ENCODE data around the gene CKM. TPM values are rescaled to one million over a fixed set of nuclear protein-coding genes. Genes with fewer than 3 reads are reported as not detected.
A peak's percentile ranks its signal among the peaks of the same experiment; 100 is the strongest.

The CKM gene
- not detected for total RNA-seq

DNA sequence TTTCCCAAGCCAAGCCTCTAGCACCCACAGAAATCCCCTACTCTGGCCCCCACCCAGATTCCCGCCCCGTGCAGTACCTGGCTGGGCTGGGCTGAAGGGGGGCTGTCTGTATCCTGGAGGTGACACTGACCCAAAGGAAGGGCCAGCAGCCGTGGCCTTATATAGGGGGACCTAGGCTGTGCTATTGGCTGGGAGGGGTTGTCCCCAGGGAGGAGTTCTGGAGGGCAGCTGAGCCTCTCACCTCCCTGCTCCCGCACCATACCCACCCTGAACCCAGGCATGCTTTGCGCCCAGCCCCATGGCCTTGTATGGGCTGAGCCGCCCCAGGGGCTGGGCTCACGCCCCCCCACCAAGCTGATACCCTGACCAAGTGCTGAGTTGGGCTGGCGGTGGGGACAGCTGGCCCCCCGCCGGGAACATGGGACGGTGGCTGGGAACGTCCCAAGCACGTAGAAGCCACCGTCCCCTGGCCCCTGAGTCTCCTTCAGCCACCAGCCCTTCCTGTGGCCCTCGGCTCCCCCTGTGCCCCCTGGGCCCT is at the start of gene CKM:
Gene CKM, minus strand, starts transcription at position 132 of the 538 bp plus-strand sequence. CDS start 3,162 bp downstream, outside the sequence.
- no peak within 1 kb of the TSS for H3K4me3 Mint-ChIP-seq

GRCh38 chr19:45370410-45371204 is 47.9 kb upstream of the CKM start, which contains the start of gene ERCC2:
Gene ERCC2 (minus strand): TSS chr19:45370573. CDS start chr19:45370540, 33 bp downstream.
- H3K36me3 Mint-ChIP-seq = no peaks in the 10 kb centered on the region
- intact Hi-C loops (cut with micrococcal nuclease) = loop anchor here (1.0 kb wide), 2 partner anchors 35 to 192 kb away; partner anchors contain the start of genes BLOC1S3, PPP1R13L and TRAPPC6A
- ChIA-PET CTCF (interaction anchor here (0.6 to 1.0 kb wide), 5 partner anchors 11 to 115 kb away, joined by 3 to 5 read pairs (median 4); no protein-coding TSS in a partner anchor), POLR2A (interaction anchor here (0.5 kb wide), 1 partner anchor 31 kb away, joined by 3 read pairs; no protein-coding TSS in a partner anchor)
- H3K4me3 Mint-ChIP-seq = peak within 1 kb of the TSS; percentile 85
- H3K27me3 Mint-ChIP-seq = peaks cover 2% of the 10 kb centered on the region
- peaks cover 8% of the 10 kb centered on the region for H3K4me1 Mint-ChIP-seq (ENCODE audit: low read depth)
- H3K27ac Mint-ChIP-seq = peak within 1 kb of the TSS; percentile 96
- DNase-seq = peak; percentile 100
- H3K9me3 Mint-ChIP-seq = no peaks in the 10 kb centered on the region

More for the DNA sequence above, at the start of gene CKM:
- POLR2A ChIA-PET = no interaction called here
- intact Hi-C loops (cut with micrococcal nuclease) = no loop called here
- H3K36me3 Mint-ChIP-seq = no peaks in the 10 kb centered on the region
- H3K27ac Mint-ChIP-seq = no peak within 1 kb of the TSS
- peaks cover 34% of the 10 kb centered on the region for H3K27me3 Mint-ChIP-seq
- no peak for DNase-seq
- H3K9me3 Mint-ChIP-seq = no peaks in the 10 kb centered on the region
- no peaks in the 10 kb centered on the region for H3K4me1 Mint-ChIP-seq (ENCODE audit: low read depth)
- CTCF ChIA-PET = no interaction called here

GRCh38 chr19:45368737-45369340 is 46.2 kb upstream of the CKM start:
- intact Hi-C loops (cut with micrococcal nuclease) = no loop called here
- Mint-ChIP-seq H3K36me3 (no peaks in the 10 kb centered on the region), H3K9me3 (no peaks in the 10 kb centered on the region), H3K27me3 (no peaks in the 10 kb centered on the region), H3K27ac (no peak overlapping the region), H3K4me1 (ENCODE audit: low read depth) (peaks cover 8% of the 10 kb centered on the region), H3K4me3 (peak overlapping the region; percentile 33)
- CTCF ChIA-PET = interaction anchor here (1.1 kb wide), 1 partner anchor 110 kb away, joined by 3 read pairs; no protein-coding TSS in a partner anchor
- no peak for DNase-seq
- POLR2A ChIA-PET = no interaction called here

GRCh38 chr19:45368127-45368526 is 45.5 kb upstream of the CKM start:
- intact Hi-C loops (cut with micrococcal nuclease) = no loop called here
- POLR2A ChIA-PET = no interaction called here
- no peak overlapping the region for H3K4me3 Mint-ChIP-seq

GRCh38 chr19:45364696-45365095 is 42.0 kb upstream of the CKM start:
- Mint-ChIP-seq H3K4me1 (ENCODE audit: low read depth) (peaks cover 8% of the 10 kb centered on the region), H3K36me3 (peaks cover 7% of the 10 kb centered on the region), H3K27ac (no peak overlapping the region), H3K4me3 (no peak overlapping the region), H3K27me3 (no peaks in the 10 kb centered on the region), H3K9me3 (no peaks in the 10 kb centered on the region)
- CTCF ChIA-PET = no interaction called here
- DNase-seq = no peak
- POLR2A ChIA-PET = no interaction called here
- intact Hi-C loops (cut with micrococcal nuclease) = no loop called here

More at GRCh38 chr19:45368127-45368526, 45.5 kb upstream of the CKM start:
- CTCF ChIA-PET = interaction anchor here (1.1 kb wide), 1 partner anchor 110 kb away, joined by 3 read pairs; no protein-coding TSS in a partner anchor
- no peak for DNase-seq
- Mint-ChIP-seq H3K9me3 (no peaks in the 10 kb centered on the region), H3K4me1 (ENCODE audit: low read depth) (peaks cover 8% of the 10 kb centered on the region), H3K27ac (no peak overlapping the region), H3K36me3 (no peaks in the 10 kb centered on the region), H3K27me3 (no peaks in the 10 kb centered on the region)

DNA sequence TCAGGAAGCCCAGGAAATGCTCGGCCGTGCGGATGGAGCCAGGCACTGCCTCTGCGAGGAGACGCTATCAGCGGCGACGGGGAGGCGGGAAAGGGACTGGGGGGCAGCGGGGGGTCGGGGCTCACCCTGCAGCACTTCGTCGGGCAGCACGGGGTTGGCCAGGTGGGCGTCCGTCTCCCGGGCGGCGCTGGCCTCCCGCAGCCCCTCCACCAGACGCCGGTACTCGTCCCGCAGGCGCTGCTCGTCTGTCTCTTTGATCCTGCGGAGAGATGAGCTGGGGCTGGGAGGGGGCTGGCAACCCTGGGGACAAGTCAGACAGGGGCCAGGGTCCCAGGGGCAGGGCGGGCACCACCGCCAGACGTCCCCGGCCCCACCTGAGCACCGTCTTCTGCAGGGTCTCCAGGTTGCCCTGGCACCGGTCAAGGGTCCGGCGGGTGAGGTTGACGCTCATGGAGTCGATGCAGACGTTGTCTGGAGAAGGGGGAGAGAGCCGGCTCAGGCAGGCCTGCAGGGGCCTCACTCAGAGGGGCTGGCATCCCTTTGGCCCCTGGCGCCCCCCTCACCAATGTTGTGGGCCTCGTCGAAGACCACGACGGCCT is 41.3 kb upstream of the CKM start:
- intact Hi-C loops (cut with micrococcal nuclease) = no loop called here
- H3K4me3 Mint-ChIP-seq = no peak overlapping the region
- CTCF ChIA-PET = no interaction called here
- H3K4me1 Mint-ChIP-seq (ENCODE audit: low read depth) = peaks cover 5% of the 10 kb centered on the region
- no peaks in the 10 kb centered on the region for H3K27me3 Mint-ChIP-seq
- no peak overlapping the region for H3K27ac Mint-ChIP-seq
- DNase-seq = no peak
- H3K36me3 Mint-ChIP-seq = peaks cover 7% of the 10 kb centered on the region
- no peaks in the 10 kb centered on the region for H3K9me3 Mint-ChIP-seq
- POLR2A ChIA-PET = no interaction called here

GRCh38 chr19:45362291-45362690 is 39.6 kb upstream of the CKM start:
- Mint-ChIP-seq H3K4me1 (ENCODE audit: low read depth) (no peaks in the 10 kb centered on the region), H3K27me3 (no peaks in the 10 kb centered on the region), H3K9me3 (no peaks in the 10 kb centered on the region), H3K36me3 (peaks cover 7% of the 10 kb centered on the region), H3K4me3 (no peak overlapping the region), H3K27ac (no peak overlapping the region)
- POLR2A ChIA-PET = interaction anchor here (0.7 kb wide), 1 partner anchor 7 kb away, joined by 3 read pairs; no protein-coding TSS in a partner anchor
- CTCF ChIA-PET = no interaction called here
- intact Hi-C loops (cut with micrococcal nuclease) = no loop called here
- no peak for DNase-seq

DNA sequence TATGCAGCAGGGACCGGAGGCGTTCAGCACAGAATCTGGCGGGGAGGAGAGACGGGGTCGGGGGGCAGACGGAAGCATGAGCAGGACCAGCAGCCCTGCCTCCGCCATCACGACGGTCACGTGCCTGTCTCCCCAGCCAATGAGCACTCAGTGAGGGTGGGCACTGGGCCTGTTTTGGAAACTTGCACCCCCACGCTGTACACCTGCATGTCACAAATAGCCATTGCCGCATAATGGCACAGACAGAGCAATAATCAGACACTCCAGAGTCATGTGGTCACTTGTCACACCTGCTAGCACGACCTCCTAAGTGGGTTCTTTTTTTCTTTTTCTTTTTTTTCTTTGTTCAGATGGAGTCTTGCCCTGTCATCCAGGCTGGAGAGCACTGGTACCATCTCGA is 38.9 kb upstream of the CKM start:
- CTCF ChIA-PET = no interaction called here
- DNase-seq = no peak
- Mint-ChIP-seq H3K27ac (no peak overlapping the region), H3K9me3 (no peaks in the 10 kb centered on the region), H3K4me1 (ENCODE audit: low read depth) (no peaks in the 10 kb centered on the region), H3K4me3 (no peak overlapping the region), H3K36me3 (peaks cover 12% of the 10 kb centered on the region), H3K27me3 (no peaks in the 10 kb centered on the region)
- intact Hi-C loops (cut with micrococcal nuclease) = no loop called here
- POLR2A ChIA-PET = interaction anchor here (0.7 kb wide), 1 partner anchor 8 kb away, joined by 3 read pairs; no protein-coding TSS in a partner anchor

DNA sequence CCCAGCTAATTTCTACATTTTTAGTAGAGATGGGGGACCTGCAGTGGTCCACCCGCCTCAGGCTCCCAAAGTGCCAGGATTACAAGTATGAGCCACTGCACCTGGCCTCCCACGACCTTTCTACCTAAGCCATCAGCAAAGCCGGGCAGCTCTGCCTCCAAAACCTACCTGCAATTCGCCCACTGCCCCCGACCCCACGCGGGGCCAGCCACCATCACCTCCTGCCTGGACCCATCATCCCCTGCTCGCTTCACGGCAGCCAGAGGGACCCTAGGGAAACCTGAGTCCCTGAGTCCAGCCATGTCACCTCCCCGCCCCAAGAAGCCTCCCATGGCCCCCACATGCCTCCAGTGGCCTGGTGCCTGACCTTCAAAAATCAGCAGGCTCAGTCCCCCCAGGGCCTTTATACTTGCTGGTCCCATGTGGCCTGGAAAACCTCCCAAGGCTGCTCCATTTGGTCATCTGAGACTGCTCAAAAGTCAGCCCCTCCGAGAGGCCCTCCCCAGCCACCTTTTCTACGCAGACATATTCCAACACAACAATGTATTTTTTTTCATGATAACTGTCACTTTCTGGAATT is 35.6 kb upstream of the CKM start:
- Mint-ChIP-seq H3K36me3 (peaks cover 24% of the 10 kb centered on the region), H3K9me3 (no peaks in the 10 kb centered on the region), H3K4me1 (ENCODE audit: low read depth) (no peaks in the 10 kb centered on the region), H3K27ac (no peak overlapping the region), H3K27me3 (no peaks in the 10 kb centered on the region), H3K4me3 (no peak overlapping the region)
- no peak for DNase-seq
- ChIA-PET CTCF (no interaction called here), POLR2A (interaction anchor here (0.6 kb wide), 1 partner anchor 34 kb away, joined by 3 read pairs; no protein-coding TSS in a partner anchor)
- intact Hi-C loops (cut with micrococcal nuclease) = no loop called here

GRCh38 chr19:45357445-45357783 is 34.7 kb upstream of the CKM start:
- peaks cover 24% of the 10 kb centered on the region for H3K36me3 Mint-ChIP-seq

GRCh38 chr19:45356760-45357444 is 34.2 kb upstream of the CKM start:
- Mint-ChIP-seq H3K4me3 (no peak overlapping the region), H3K27ac (no peak overlapping the region), H3K27me3 (no peaks in the 10 kb centered on the region), H3K36me3 (peaks cover 25% of the 10 kb centered on the region), H3K4me1 (ENCODE audit: low read depth) (no peaks in the 10 kb centered on the region), H3K9me3 (no peaks in the 10 kb centered on the region)
- POLR2A ChIA-PET = no interaction called here
- DNase-seq = no peak
- CTCF ChIA-PET = no interaction called here
- intact Hi-C loops (cut with micrococcal nuclease) = no loop called here

More at GRCh38 chr19:45357445-45357783, 34.7 kb upstream of the CKM start:
- DNase-seq = no peak
- H3K4me3 Mint-ChIP-seq = no peak overlapping the region
- H3K9me3 Mint-ChIP-seq = no peaks in the 10 kb centered on the region
- H3K27me3 Mint-ChIP-seq = no peaks in the 10 kb centered on the region
- no peaks in the 10 kb centered on the region for H3K4me1 Mint-ChIP-seq (ENCODE audit: low read depth)
- ChIA-PET POLR2A (no interaction called here), CTCF (no interaction called here)
- no peak overlapping the region for H3K27ac Mint-ChIP-seq
- intact Hi-C loops (cut with micrococcal nuclease) = no loop called here

Data from activated CD4-positive, alpha-beta memory T cell treated with anti-CD3 and anti-CD28 coated beads for 36 hours (primary cell).